Breast epithelium (tissue), 3 donors: ENCODE measurements around the gene UNC119.

ENCODE experiments used
- POLR2AphosphoS5 ChIP-seq, 3 donors: sonication (generic); formaldehyde crosslinking; IDR thresholded peaks; one replicate each; pipeline ENCODE4 v1.6.1; 2017; ENCODE audit warnings: antibody characterized with exemption in 3 of 3
- TF ChIP-seq, protein P1 (sequence below), 3 donors: fragments of 450-650 bp; IDR thresholded peaks; one replicate each; pipeline ENCODE4 v1.5.1; 2016 to 2017; ENCODE audit warnings: antibody characterized with exemption in 3 of 3, mild to moderate bottlenecking in 3 of 3, moderate library complexity in 3 of 3

DNA sequence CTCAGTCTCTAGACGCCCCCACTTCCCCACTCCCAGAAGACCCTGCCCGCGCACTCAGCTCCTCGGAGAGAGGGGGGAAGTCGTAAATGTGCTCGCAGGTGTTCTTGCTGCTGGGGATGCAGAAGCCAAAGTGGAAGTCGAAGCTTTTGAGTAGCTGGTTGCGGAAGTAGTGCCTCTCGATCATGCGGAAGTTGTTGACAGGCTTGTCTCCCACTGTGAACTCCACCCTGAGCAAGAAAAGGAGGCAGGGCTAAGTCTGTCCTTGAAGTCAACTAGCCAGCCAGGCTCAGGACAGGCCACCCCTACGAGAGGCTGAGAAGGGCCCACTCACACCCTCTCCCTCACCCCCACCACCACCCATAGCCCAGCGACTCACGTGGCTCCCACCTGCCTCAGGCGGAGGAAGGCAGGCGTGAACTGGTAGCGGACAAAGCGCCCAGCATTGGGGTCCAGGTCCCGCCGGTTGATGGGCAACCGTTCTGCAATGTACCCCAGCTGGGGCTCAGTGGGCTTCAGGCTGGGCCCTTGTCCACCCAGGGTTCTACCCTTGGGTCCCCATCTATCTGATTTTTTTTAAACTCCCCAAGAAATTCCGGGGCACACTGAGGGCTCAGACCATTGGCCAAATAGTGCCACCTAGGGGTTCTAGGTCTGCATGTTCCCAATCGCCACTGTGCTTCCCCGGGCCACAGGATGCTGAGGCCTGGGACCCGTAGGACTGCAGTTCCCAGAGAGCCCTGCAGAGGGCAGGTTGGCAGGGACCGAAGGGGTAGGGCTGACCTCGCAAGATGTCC lies 4.6 kb downstream of the UNC119 start:
- TF ChIP-seq, protein P1, sequence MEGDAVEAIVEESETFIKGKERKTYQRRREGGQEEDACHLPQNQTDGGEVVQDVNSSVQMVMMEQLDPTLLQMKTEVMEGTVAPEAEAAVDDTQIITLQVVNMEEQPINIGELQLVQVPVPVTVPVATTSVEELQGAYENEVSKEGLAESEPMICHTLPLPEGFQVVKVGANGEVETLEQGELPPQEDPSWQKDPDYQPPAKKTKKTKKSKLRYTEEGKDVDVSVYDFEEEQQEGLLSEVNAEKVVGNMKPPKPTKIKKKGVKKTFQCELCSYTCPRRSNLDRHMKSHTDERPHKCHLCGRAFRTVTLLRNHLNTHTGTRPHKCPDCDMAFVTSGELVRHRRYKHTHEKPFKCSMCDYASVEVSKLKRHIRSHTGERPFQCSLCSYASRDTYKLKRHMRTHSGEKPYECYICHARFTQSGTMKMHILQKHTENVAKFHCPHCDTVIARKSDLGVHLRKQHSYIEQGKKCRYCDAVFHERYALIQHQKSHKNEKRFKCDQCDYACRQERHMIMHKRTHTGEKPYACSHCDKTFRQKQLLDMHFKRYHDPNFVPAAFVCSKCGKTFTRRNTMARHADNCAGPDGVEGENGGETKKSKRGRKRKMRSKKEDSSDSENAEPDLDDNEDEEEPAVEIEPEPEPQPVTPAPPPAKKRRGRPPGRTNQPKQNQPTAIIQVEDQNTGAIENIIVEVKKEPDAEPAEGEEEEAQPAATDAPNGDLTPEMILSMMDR (IDR thresholded peaks at IDR 0.05), result peak; percentile 25 to 84 (median 79)
- TF ChIP-seq POLR2AphosphoS5 (IDR thresholded peaks at IDR 0.05), result no peak
